ENCODE results near the gene DGKA. TPM values are rescaled to one million over a fixed set of nuclear protein-coding genes. Genes with fewer than 3 reads are reported as not detected.
"Not testable (repeated sequence)": the region's sequence is repeated elsewhere in the genome, so short reads cannot be mapped to it uniquely, and the experiment has no call there.

DGKA gene
- total RNA-seq, 1 donor from 2014 or later = 10.9 TPM

- not testable (repeated sequence) for DNase-seq
Measured at GRCh38 chr12:55999522-55999921, 68.6 kb downstream of the DGKA start.

DNA sequence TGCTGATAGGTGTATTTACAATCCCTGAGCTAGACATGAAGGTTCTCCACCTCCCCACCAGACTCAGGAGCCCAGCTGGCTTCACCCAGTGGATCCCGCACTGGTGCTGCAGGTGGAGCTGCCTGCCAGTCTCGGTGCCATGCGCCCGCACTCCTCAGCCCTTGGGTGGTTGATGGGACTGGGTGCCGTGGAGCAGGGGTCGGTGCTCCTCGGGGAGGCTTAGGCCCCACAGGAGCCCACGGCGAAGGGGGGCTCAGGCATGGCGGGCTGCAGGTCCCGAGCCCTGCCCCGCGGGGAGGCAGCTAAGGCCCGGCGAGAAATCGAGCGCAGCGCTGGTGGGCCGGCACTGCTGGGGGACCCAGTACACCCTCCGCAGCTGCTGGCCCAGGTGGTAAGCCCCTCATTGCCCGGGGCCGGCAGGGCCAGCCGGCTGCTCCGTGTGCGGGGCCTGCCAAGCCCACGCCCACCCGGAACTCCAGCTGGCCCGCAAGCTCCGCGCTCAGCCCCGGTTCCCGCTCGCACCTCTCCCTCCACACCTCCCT is 69.1 kb downstream of the DGKA start:
- not testable (repeated sequence) for DNase-seq

- no peak for DNase-seq
Measured at GRCh38 chr12:56001487-56002100, 70.6 kb downstream of the DGKA start.

- not testable (repeated sequence) for DNase-seq
Measured at GRCh38 chr12:56003376-56003775, 72.4 kb downstream of the DGKA start.

Other genes with a start within 250 kb of the DGKA start
- 6.2 TPM for gene ITGA7, start 223.3 kb upstream of the DGKA start, total RNA-seq
- gene BLOC1S1, start 215.1 kb upstream of the DGKA start, total RNA-seq = 46.0 TPM
- 6.6 TPM for gene RDH5, start 210.8 kb upstream of the DGKA start, total RNA-seq
- 187 TPM for gene CD63, start 202.2 kb upstream of the DGKA start, total RNA-seq
- gene GDF11, start 188.0 kb upstream of the DGKA start, total RNA-seq = 6.6 TPM
- 84.7 TPM for gene SARNP, start 113.4 kb upstream of the DGKA start, total RNA-seq
- gene ORMDL2, start 113.1 kb upstream of the DGKA start, total RNA-seq = 6.2 TPM
- gene DNAJC14, start 101.6 kb upstream of the DGKA start, total RNA-seq = 36.3 TPM
- gene MMP19, start 88.2 kb upstream of the DGKA start, total RNA-seq = not detected
- gene PYM1, start 3.3 kb upstream of the DGKA start, total RNA-seq = 20.0 TPM
- gene PMEL, start 34.9 kb downstream of the DGKA start, total RNA-seq = not detected
- 6.7 TPM for gene CDK2, start 35.7 kb downstream of the DGKA start, total RNA-seq
- gene RAB5B, start 42.9 kb downstream of the DGKA start, total RNA-seq = 37.4 TPM
- gene SUOX, start 66.1 kb downstream of the DGKA start, total RNA-seq = 8.3 TPM
- 5.5 TPM for gene IKZF4, start 89.9 kb downstream of the DGKA start, total RNA-seq
- gene RPS26, start 110.8 kb downstream of the DGKA start, total RNA-seq = 61.3 TPM
- gene ERBB3, start 149.0 kb downstream of the DGKA start, total RNA-seq = 2.2 TPM
- 64.9 TPM for gene PA2G4, start 173.4 kb downstream of the DGKA start, total RNA-seq
- gene RPL41, start 185.5 kb downstream of the DGKA start, total RNA-seq = 1,070 TPM
- 10.6 TPM for gene ZC3H10, start 187.1 kb downstream of the DGKA start, total RNA-seq
- 21.8 TPM for gene ESYT1, start 197.1 kb downstream of the DGKA start, total RNA-seq
- 77.0 TPM for gene MYL6B, start 221.4 kb downstream of the DGKA start, total RNA-seq
- 417 TPM for gene MYL6, start 227.2 kb downstream of the DGKA start, total RNA-seq